HepG2 (cell line): Measurements from ENCODE around the gene COPS9. TPM values are rescaled to one million over a fixed set of nuclear protein-coding genes. Genes with fewer than 3 reads are reported as not detected.

Source experiments
- ATAC-seq: fragments of 200-7000 bp; cut with Tn5 transposase; 3 replicates; pipeline ENCODE4 v1.9.1; 2020; ENCODE audit warnings: mild to moderate bottlenecking, moderate library complexity
- BruUV-seq: library from RNA; stranded (reverse); fragments of 400-500 nt; replicated peaks from 2 replicates; lab custom pipeline; 2021; lab: Mats Ljungman, UMichigan
- CTCF ChIA-PET: fragments of 300-600 bp; formaldehyde crosslinking; extraction: SDS; loops from one replicate; lab custom pipeline; 2021; ENCODE audit warnings: low total read pairs, inconsistent platforms, low intra/inter-chr PET ratio; lab: Yijun Ruan, JAX
- POLR2A ChIA-PET: fragments of 350-600 bp; sonication (Branson Sonifier 250); formaldehyde crosslinking; loops from one replicate; lab custom pipeline; 2020; ENCODE audit warnings: antibody characterized with exemption, inconsistent platforms; lab: Yijun Ruan, JAX
- DNase-seq: peaks from one replicate; pipeline ENCODE4 v3.0.0-alpha.2; 2015; ENCODE audit warnings: low spot score
- FAIRE-seq: peaks from 3 replicates; lab custom pipeline; 2011; peaks lifted over from hg19 to GRCh38; lab: Jason Lieb, UNC
- H2AFZ ChIP-seq: one replicate; pipeline ENCODE4 v1.6.1; 2011; ENCODE audit warnings: low read length, inconsistent platforms
- H3K27ac ChIP-seq: fragments of 300-600 bp; 3 replicates; pipeline ENCODE4 v1.8.0; 2011; ENCODE audit warnings: mixed run types, mild to moderate bottlenecking, mixed read lengths, low read length, inconsistent platforms; ENCODE audit not compliant: insufficient read depth; ENCODE audit errors: extremely low read length
- H3K27me3 ChIP-seq, 2 experiments: fragments of 200-600 bp in 1 of 2; 2 replicates in 1 of 2; 3 replicates in 1 of 2; pipeline versions ENCODE4 v1.6.0 to v1.8.0; 2011; ENCODE audit warnings: low read length in 2 of 2, mild to moderate bottlenecking in 2 of 2, moderate library complexity in 2 of 2, inconsistent platforms in 1 of 2; ENCODE audit not compliant: insufficient read depth in 2 of 2, control insufficient read depth in 1 of 2
- H3K36me3 ChIP-seq, 2 experiments: fragments of 200-600 bp in 1 of 2; replicated peaks in 1 of 2; 2 replicates in 1 of 2; 3 replicates in 1 of 2; pipeline versions ENCODE4 v1.5.1 to v1.8.0; 2011; ENCODE audit warnings: low read length in 2 of 2, inconsistent platforms in 1 of 2; ENCODE audit not compliant: insufficient read depth in 2 of 2, control insufficient read depth in 1 of 2
- H3K4me1 ChIP-seq: 2 replicates; pipeline ENCODE4 v1.5.1; 2012; ENCODE audit warnings: low read length, inconsistent platforms; ENCODE audit not compliant: insufficient read depth
- H3K4me2 ChIP-seq: 2 replicates; pipeline ENCODE4 v1.6.0; 2011; ENCODE audit warnings: low read depth, low read length, inconsistent platforms
- H3K4me3 ChIP-seq, 3 experiments: fragments of 200-600 bp in 1 of 3; sonication (generic), shearing (Covaris generic) in 1 of 3; replicated peaks in 1 of 3; 2 replicates each; pipeline ENCODE4 v1.5.1; 2011 to 2016; ENCODE audit warnings: low read length in 3 of 3, inconsistent platforms in 2 of 3, low read depth in 2 of 3, mild to moderate bottlenecking in 2 of 3, control low read depth in 1 of 3, mixed read lengths in 1 of 3; ENCODE audit not compliant: insufficient read depth in 1 of 3
- H3K79me2 ChIP-seq: one replicate; pipeline ENCODE4 v1.6.1; 2011; ENCODE audit warnings: low read length, inconsistent platforms; ENCODE audit not compliant: insufficient read depth
- H3K9ac ChIP-seq: 2 replicates; pipeline ENCODE4 v1.6.0; 2011; ENCODE audit warnings: mild to moderate bottlenecking, low read depth, low read length, inconsistent platforms; ENCODE audit not compliant: insufficient read depth
- H3K9me3 ChIP-seq: 2 replicates; pipeline ENCODE4 v1.5.1; 2012; ENCODE audit warnings: mild to moderate bottlenecking, low read length
- H4K20me1 ChIP-seq: 2 replicates; pipeline ENCODE4 v1.6.0; 2011; ENCODE audit warnings: inconsistent platforms, mild to moderate bottlenecking, low read length, moderate library complexity; ENCODE audit not compliant: insufficient read depth
- AGO1 ChIP-seq: fragments of 200-400 bp; formaldehyde crosslinking; IDR thresholded peaks from 2 replicates; pipeline ENCODE4 v1.6.1; 2017; ENCODE audit warnings: mild to moderate bottlenecking, low read depth, low read length, moderate library complexity; ENCODE audit not compliant: poor library complexity, severe bottlenecking
- CHD4 ChIP-seq: fragments of 200-600 bp; sonication (generic); IDR thresholded peaks from 2 replicates; pipeline ENCODE4 v1.7.0; 2017; ENCODE audit warnings: mild to moderate bottlenecking, low read length, borderline replicate concordance
- HES4 ChIP-seq: sonication (generic); formaldehyde crosslinking; IDR thresholded peaks from 2 replicates; pipeline ENCODE4 v1.9.0; 2021; ENCODE audit warnings: mild to moderate bottlenecking, missing genetic modification reagents, borderline replicate concordance
- MXD4 ChIP-seq: IDR thresholded peaks from 2 replicates; pipeline ENCODE4 v1.6.1; 2016; ENCODE audit warnings: mild to moderate bottlenecking, missing biosample characterization, missing genetic modification reagents
- NFATC3 ChIP-seq: sonication (generic); formaldehyde crosslinking; IDR thresholded peaks from 2 replicates; pipeline ENCODE4 v1.5.1; 2020; ENCODE audit warnings: mild to moderate bottlenecking, missing genetic modification reagents
- NFIC ChIP-seq: IDR thresholded peaks from 2 replicates; pipeline ENCODE4 v1.6.1; 2012; ENCODE audit warnings: mild to moderate bottlenecking, low read length, inconsistent platforms
- NFYB ChIP-seq: sonication (generic); formaldehyde crosslinking; IDR thresholded peaks from 2 replicates; pipeline ENCODE4 v1.4.0; 2020; ENCODE audit warnings: missing genetic modification reagents
- NPAS2 ChIP-seq: sonication (generic); formaldehyde crosslinking; IDR thresholded peaks from 2 replicates; pipeline ENCODE4 v1.8.0; 2022; ENCODE audit warnings: mild to moderate bottlenecking, missing genetic modification reagents, borderline replicate concordance
- SETDB1 ChIP-seq: sonication (generic); formaldehyde crosslinking; IDR thresholded peaks from 2 replicates; pipeline ENCODE4 v1.5.1; 2020; ENCODE audit warnings: missing genetic modification reagents, mild to moderate bottlenecking, borderline replicate concordance
- SRSF4 ChIP-seq: fragments of 200-400 bp; formaldehyde crosslinking; IDR thresholded peaks from one replicate; pipeline ENCODE4 v1.6.1; 2018; ENCODE audit warnings: mild to moderate bottlenecking, low read depth, low read length, moderate library complexity; ENCODE audit not compliant: poor library complexity, severe bottlenecking
- ZBTB3 ChIP-seq: sonication (generic); formaldehyde crosslinking; IDR thresholded peaks from 2 replicates; pipeline ENCODE4 v1.4.0; 2020; ENCODE audit warnings: low read depth, mild to moderate bottlenecking, moderate library complexity, missing genetic modification reagents, borderline replicate concordance
- ZBTB42 ChIP-seq: sonication (generic); formaldehyde crosslinking; IDR thresholded peaks from 2 replicates; pipeline ENCODE4 v1.5.0; 2020; ENCODE audit warnings: mild to moderate bottlenecking, missing genetic modification reagents
- ZNF501 ChIP-seq: sonication (generic); formaldehyde crosslinking; IDR thresholded peaks from 2 replicates; pipeline ENCODE4 v1.5.1; 2020; ENCODE audit warnings: mild to moderate bottlenecking, moderate library complexity, missing genetic modification reagents
- ZNF83 ChIP-seq: sonication (generic); formaldehyde crosslinking; IDR thresholded peaks from 2 replicates; pipeline ENCODE4 v1.4.0; 2020; ENCODE audit warnings: missing genetic modification reagents, mild to moderate bottlenecking, borderline replicate concordance
- WGBS: methylation state at CpG from one replicate; pipeline ENCODE4 v1.1.6; 2017; ENCODE audit warnings: low lambda C conversion rate; 5-methylcytosine and 5-hydroxymethylcytosine counted together
- in situ Hi-C: cut with HindIII; loops from 2 replicates; pipeline ENCODE4 v1.10.0; 2017; ENCODE audit warnings: low pct_unique_long_range_greater_than_20kb; ENCODE audit not compliant: extremely low pct_ligation_motif_present
- intact Hi-C: fragments of 100-400 bp; cut with micrococcal nuclease; formaldehyde crosslinking; loops from one replicate; pipeline ENCODE4 v1.10.0; 2022; ENCODE audit not compliant: unreplicated experiment
- polyA plus RNA-seq, 8 experiments: library from polyadenylated mRNA; depleted of rRNA in 3 of 8; stranded (reverse) in 7 of 8; unstranded in 1 of 8; fragments of >200 nt; fragmentation: Illumina TruSeq in 4 of 8; extraction: Trizol in 4 of 8; gene quantifications; 2 replicates each; pipeline versions ENCODE4 v1.2.1 to v1.2.3, GENCODE V29; 2011 to 2016; ENCODE audit warnings: low read depth in 4 of 8, missing spikeins in 1 of 8, mixed read lengths in 1 of 8; ENCODE audit not compliant: insufficient read depth in 1 of 8
- total RNA-seq, 5 experiments: library from RNA; depleted of rRNA; stranded (reverse); fragments of >200 nt; fragmentation: Illumina TruSeq; extraction: Trizol; gene quantifications; 2 replicates each; pipeline ENCODE4 v1.2.3, GENCODE V29; 2016; ENCODE audit warnings: low read depth in 1 of 5
- TF ChIP-seq, protein P1 (sequence below): sonication (generic); formaldehyde crosslinking; IDR thresholded peaks from 2 replicates; pipeline ENCODE4 v1.4.0; 2020; ENCODE audit warnings: missing genetic modification reagents, borderline replicate concordance
- TF ChIP-seq, protein P2 (sequence below): sonication (generic); formaldehyde crosslinking; conservative IDR thresholded peaks from 2 replicates; pipeline ENCODE4 v1.5.0; 2020; ENCODE audit warnings: missing genetic modification reagents
- TF ChIP-seq, protein P3 (sequence below): sonication (generic); formaldehyde crosslinking; IDR thresholded peaks from 2 replicates; pipeline ENCODE4 v1.4.0; 2020; ENCODE audit warnings: missing genetic modification reagents

Gene COPS9
- total and polyA plus RNA-seq, 2 of the 13 experiments (the other 11 are each of a cell fraction or from before 2014, with no cell fraction given), result 180 to 247 TPM

DNA sequence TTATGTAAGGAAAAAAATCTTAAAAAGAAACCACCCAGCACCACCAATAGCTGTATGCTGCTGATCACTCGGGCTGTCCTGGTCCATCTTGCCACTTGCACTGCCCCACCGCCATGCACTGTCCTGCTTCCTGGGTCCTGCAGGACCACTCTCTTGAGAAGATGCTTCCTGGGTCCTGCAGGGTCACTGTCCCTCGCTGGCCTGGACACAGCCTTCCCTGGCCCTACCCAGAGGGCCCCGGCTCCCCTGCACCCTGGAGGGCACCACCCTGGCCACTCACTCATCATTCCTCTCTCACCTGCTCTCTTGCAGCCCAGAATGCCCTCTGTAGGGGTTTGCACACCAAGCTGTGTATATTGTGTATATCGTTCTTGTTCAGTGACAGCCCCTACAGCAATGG is 6.8 kb upstream of the COPS9 start:
- 45% methylated on average over 4 of the region's 5 CpGs for WGBS
- BruUV-seq, result no TSS peak
- Histone ChIP-seq H2AFZ (no peak overlapping the region), H3K9ac (no peak overlapping the region), H3K27ac (no peak overlapping the region), H4K20me1 (no peaks in the 10 kb centered on the region), H3K27me3 (peaks cover 11 to 72% of the 10 kb centered on the region in 2 experiments; a peak in 4 of 5 replicates), H3K79me2 (no peaks in the 10 kb centered on the region), H3K4me1 (peaks cover 19% of the 10 kb centered on the region; the same call in 1 of the 2 replicates), H3K4me3 (no peak overlapping the region), H3K36me3 (no peaks in the 10 kb centered on the region), H3K9me3 (no peaks in the 10 kb centered on the region), H3K4me2 (no peak overlapping the region)
- DNase-seq (no peak), FAIRE-seq (no peak), ATAC-seq (no peak)
- ChIA-PET CTCF (interaction anchor here (0.6 to 4.2 kb wide), 2 partner anchors 81 to 1662 kb away, joined by 3 to 103 read pairs; no protein-coding TSS in a partner anchor), POLR2A (no interaction called here)
- intact Hi-C loops (loop anchor here (1.0 to 10.0 kb wide), 2 partner anchors 82 to 208 kb away; no protein-coding TSS in a partner anchor), in situ Hi-C loops (loop anchor here (5.0 kb wide), 2 partner anchors 81 to 321 kb away; no protein-coding TSS in a partner anchor)
- TF ChIP-seq SRSF4, result no peak
- TF ChIP-seq AGO1, result no peak
- TF ChIP-seq SETDB1, result no peak
- no peak for TF ChIP-seq ZNF501 (CRISPR knock-in tag)
- TF ChIP-seq, protein P1, sequence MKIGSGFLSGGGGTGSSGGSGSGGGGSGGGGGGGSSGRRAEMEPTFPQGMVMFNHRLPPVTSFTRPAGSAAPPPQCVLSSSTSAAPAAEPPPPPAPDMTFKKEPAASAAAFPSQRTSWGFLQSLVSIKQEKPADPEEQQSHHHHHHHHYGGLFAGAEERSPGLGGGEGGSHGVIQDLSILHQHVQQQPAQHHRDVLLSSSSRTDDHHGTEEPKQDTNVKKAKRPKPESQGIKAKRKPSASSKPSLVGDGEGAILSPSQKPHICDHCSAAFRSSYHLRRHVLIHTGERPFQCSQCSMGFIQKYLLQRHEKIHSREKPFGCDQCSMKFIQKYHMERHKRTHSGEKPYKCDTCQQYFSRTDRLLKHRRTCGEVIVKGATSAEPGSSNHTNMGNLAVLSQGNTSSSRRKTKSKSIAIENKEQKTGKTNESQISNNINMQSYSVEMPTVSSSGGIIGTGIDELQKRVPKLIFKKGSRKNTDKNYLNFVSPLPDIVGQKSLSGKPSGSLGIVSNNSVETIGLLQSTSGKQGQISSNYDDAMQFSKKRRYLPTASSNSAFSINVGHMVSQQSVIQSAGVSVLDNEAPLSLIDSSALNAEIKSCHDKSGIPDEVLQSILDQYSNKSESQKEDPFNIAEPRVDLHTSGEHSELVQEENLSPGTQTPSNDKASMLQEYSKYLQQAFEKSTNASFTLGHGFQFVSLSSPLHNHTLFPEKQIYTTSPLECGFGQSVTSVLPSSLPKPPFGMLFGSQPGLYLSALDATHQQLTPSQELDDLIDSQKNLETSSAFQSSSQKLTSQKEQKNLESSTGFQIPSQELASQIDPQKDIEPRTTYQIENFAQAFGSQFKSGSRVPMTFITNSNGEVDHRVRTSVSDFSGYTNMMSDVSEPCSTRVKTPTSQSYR, result no peak
- TF ChIP-seq ZBTB3, result no peak
- no peak for TF ChIP-seq NFYB
- TF ChIP-seq ZNF83 (CRISPR knock-in tag), result no peak
- no peak for TF ChIP-seq CHD4
- no peak for TF ChIP-seq NFATC3
- no peak for TF ChIP-seq ZBTB42
- TF ChIP-seq MXD4 (CRISPR knock-in tag), result no peak
- TF ChIP-seq, protein P2, sequence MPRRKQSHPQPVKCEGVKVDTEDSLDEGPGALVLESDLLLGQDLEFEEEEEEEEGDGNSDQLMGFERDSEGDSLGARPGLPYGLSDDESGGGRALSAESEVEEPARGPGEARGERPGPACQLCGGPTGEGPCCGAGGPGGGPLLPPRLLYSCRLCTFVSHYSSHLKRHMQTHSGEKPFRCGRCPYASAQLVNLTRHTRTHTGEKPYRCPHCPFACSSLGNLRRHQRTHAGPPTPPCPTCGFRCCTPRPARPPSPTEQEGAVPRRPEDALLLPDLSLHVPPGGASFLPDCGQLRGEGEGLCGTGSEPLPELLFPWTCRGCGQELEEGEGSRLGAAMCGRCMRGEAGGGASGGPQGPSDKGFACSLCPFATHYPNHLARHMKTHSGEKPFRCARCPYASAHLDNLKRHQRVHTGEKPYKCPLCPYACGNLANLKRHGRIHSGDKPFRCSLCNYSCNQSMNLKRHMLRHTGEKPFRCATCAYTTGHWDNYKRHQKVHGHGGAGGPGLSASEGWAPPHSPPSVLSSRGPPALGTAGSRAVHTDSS (CRISPR knock-in tag), result no peak
- no peak for TF ChIP-seq HES4 (CRISPR knock-in tag)
- no peak for TF ChIP-seq NFIC
- TF ChIP-seq NPAS2 (CRISPR knock-in tag), result no peak
- TF ChIP-seq, protein P3, sequence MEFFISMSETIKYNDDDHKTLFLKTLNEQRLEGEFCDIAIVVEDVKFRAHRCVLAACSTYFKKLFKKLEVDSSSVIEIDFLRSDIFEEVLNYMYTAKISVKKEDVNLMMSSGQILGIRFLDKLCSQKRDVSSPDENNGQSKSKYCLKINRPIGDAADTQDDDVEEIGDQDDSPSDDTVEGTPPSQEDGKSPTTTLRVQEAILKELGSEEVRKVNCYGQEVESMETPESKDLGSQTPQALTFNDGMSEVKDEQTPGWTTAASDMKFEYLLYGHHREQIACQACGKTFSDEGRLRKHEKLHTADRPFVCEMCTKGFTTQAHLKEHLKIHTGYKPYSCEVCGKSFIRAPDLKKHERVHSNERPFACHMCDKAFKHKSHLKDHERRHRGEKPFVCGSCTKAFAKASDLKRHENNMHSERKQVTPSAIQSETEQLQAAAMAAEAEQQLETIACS, result no peak
